Heart right ventricle (tissue), 16 donors: Measurements from ENCODE around the gene PLCB1. TPM values are rescaled to one million over a fixed set of nuclear protein-coding genes. Genes with fewer than 3 reads are reported as not detected.

Experiments used
- ATAC-seq, 8 donors: fragments of 200-7000 bp; cut with Tn5 transposase; one replicate each; pipeline ENCODE4 v1.9.1; 2020; ENCODE audit warnings: mild to moderate bottlenecking in 8 of 8, moderate library complexity in 8 of 8, moderate number of reproducible peaks in 1 of 8
- DNase-seq, 2 donors: peaks; one replicate each; pipeline ENCODE4 v3.0.0-alpha.2; 2020
- H3K27ac ChIP-seq, 10 donors: fragments of 200-600 bp; sonication (generic) in 2 of 10; one replicate each; pipeline versions ENCODE4 v1.5.0 to v1.8.0; 2020 to 2022; ENCODE audit warnings: mild to moderate bottlenecking in 3 of 10
- H3K27me3 ChIP-seq, 7 donors: fragments of 200-600 bp; one replicate each; pipeline ENCODE4 v1.8.0; 2021 to 2022; ENCODE audit warnings: mild to moderate bottlenecking in 2 of 7
- H3K36me3 ChIP-seq, 9 donors: fragments of 200-600 bp; sonication (generic) in 1 of 9; one replicate each; pipeline versions ENCODE4 v1.5.0 to v1.8.0; 2020 to 2022; ENCODE audit warnings: mild to moderate bottlenecking in 2 of 9
- H3K4me1 ChIP-seq, 9 donors: fragments of 200-600 bp; sonication (generic) in 1 of 9; one replicate each; pipeline versions ENCODE4 v1.5.0 to v1.8.0; 2020 to 2022; ENCODE audit warnings: mild to moderate bottlenecking in 4 of 9
- H3K4me3 ChIP-seq, 10 donors: fragments of 200-600 bp; sonication (generic) in 2 of 10; one replicate each; pipeline versions ENCODE4 v1.5.0 to v1.8.0; 2020 to 2022; ENCODE audit warnings: mild to moderate bottlenecking in 7 of 10, moderate library complexity in 2 of 10
- H3K9me3 ChIP-seq, 11 donors: fragments of 200-600 bp in 10 of 11; sonication (generic) in 2 of 11; one replicate each; pipeline versions ENCODE4 v1.5.0 to v1.8.0; 2013 to 2022; ENCODE audit warnings: mild to moderate bottlenecking in 2 of 11, control low read depth in 1 of 11, moderate library complexity in 1 of 11
- CTCF ChIP-seq, 9 donors: fragments of 200-600 bp; sonication (generic) in 2 of 9; IDR thresholded peaks; one replicate each; pipeline versions ENCODE4 v1.5.0 to v1.8.0; 2021 to 2022; ENCODE audit warnings: antibody characterized with exemption in 9 of 9, mild to moderate bottlenecking in 5 of 9, moderate library complexity in 1 of 9
- WGBS, 2 donors: extraction: QIAGEN DNeasy Blood & Tissue Kit; methylation state at CpG; one replicate each; pipeline ENCODE4 v1.1.7; 2013; ENCODE audit warnings: inconsistent platforms in 1 of 2; 5-methylcytosine and 5-hydroxymethylcytosine counted together
- intact Hi-C, 10 donors: fragments of 100-400 bp; cut with DNase I; formaldehyde crosslinking; loops; one replicate each; pipeline versions ENCODE4 v1.11.1 to v1.14.2; 2022
- polyA plus RNA-seq, 2 donors: library from polyadenylated mRNA; stranded (reverse); fragments of 200-250 nt; gene quantifications; one replicate each; pipeline ENCODE4 v1.2.3, GENCODE V29; 2013
- total RNA-seq, 10 donors: library from RNA; stranded (reverse); fragmentation: NEBNext Ultra II Directional in 3 of 10; extraction: Animal tissue kit (Norgen Biotek cat#: 25700) in 3 of 10; gene quantifications; one replicate each; pipeline versions ENCODE4 v1.2.1 to v1.2.4, GENCODE V29; 2021 to 2023
- donor health status: Arrhythmogenic right ventricular cardiomyopathy.
- donor health status: ischemic (EF 13 %, LVEDD 7.1; RV severe dilation, severe dysfunction).
- donor health status: healthy with polysubstance abuse.
- donor health status: DM: no; HTN: yes; CAD: no.
- donor health status: DM: no; HTN: no; CAD: no.
- donor health status: ischemic (EF 25% LVEDD 6.9; RV normal size, moderate dysfunction).
- donor health status: ischemic (EF 25% LVEDD 5.7; RV mildly dilated, moderate dysfunction).
- donor health status: healthy.
- donor health status: DM: yes; HTN: yes; CAD: no.
- donor health status: Ischemic cardiomyopathy.
- donor health status: ischemic (EF 35%, LVEDD 5.7; RV mildly dilated, moderate dysfunction).
- donor health status: nonischemic (EF 11% LVEDD 7.7; RV severe dilation, severe dysfunction).
- donor health status: DM: yes; HTN: yes; CAD: no.
- donor health status: PGD.
- donor health status: ischemic (EF 29% LVEDD 5.4; RV normal size, mild dysfunction).
- donor health status: nonischemic (EF 23%, LVEDD 6.1; RV moderate dilation, normal function).

The PLCB1 gene
- total and polyA plus RNA-seq, 12 donors = 2.2 to 12.7 (median 7.1) TPM

GRCh38 chr20:8399947-8400346 is 267.9 kb downstream of the PLCB1 start:
- Histone ChIP-seq H3K9me3 (no peaks in the 10 kb centered on the region), H3K36me3 (no peaks in the 10 kb centered on the region), H3K27ac (no peak overlapping the region), H3K4me1 (peaks cover 0 to 22% (median 12%) of the 10 kb centered on the region in 9 donors), H3K4me3 (no peak overlapping the region), H3K27me3 (no peaks in the 10 kb centered on the region)
- peak in 4 of 8 donors; percentile 25 to 39 (median 36) for ATAC-seq
- DNase-seq = no peak
- TF ChIP-seq CTCF (IDR thresholded peaks at IDR 0.05) = no peak
- intact Hi-C loops = loop anchor here in 3 of 10 donors (5.0 to 10.0 kb wide), 3 partner anchors 315 to 358 kb away; no protein-coding TSS in a partner anchor

- no peaks in the 10 kb centered on the region for H3K9me3 ChIP-seq
- 78 to 79% methylated on average over 3 of the region's 3 CpGs for WGBS, 2 donors
- ATAC-seq = no peak
- no peaks in the 10 kb centered on the region for H3K36me3 ChIP-seq
- H3K27ac ChIP-seq = no peak overlapping the region
- intact Hi-C loops = loop anchor here in 1 of 10 donors (5.0 kb wide), 1 partner anchor 358 kb away; no protein-coding TSS in a partner anchor
- DNase-seq = no peak
- no peak for TF ChIP-seq CTCF (IDR thresholded peaks at IDR 0.05)
- H3K4me3 ChIP-seq = no peak overlapping the region
- no peaks in the 10 kb centered on the region for H3K27me3 ChIP-seq
- H3K4me1 ChIP-seq = peaks cover 0 to 21% (median 12%) of the 10 kb centered on the region in 9 donors
These were observed 268.4 kb downstream of the PLCB1 start for GRCh38 chr20:8400486-8400885.

- ATAC-seq = no peak
- intact Hi-C loops = loop anchor here in 1 of 10 donors (5.0 kb wide), 1 partner anchor 359 kb away; no protein-coding TSS in a partner anchor
- no peak for DNase-seq
These were observed 269.5 kb downstream of the PLCB1 start for GRCh38 chr20:8401556-8401955.

GRCh38 chr20:8402798-8403197 is 270.7 kb downstream of the PLCB1 start:
- H3K27ac ChIP-seq = no peak overlapping the region
- H3K9me3 ChIP-seq = no peaks in the 10 kb centered on the region
- H3K4me1 ChIP-seq = peaks cover 0 to 21% (median 12%) of the 10 kb centered on the region in 9 donors
- H3K36me3 ChIP-seq = no peaks in the 10 kb centered on the region
- H3K4me3 ChIP-seq = no peak overlapping the region
- intact Hi-C loops = loop anchor here in 1 of 10 donors (5.0 kb wide), 1 partner anchor 360 kb away; no protein-coding TSS in a partner anchor
- DNase-seq (no peak), ATAC-seq (no peak)
- 90 to 92% methylated on average over 1 of the region's 1 CpG for WGBS, 2 donors
- no peak for TF ChIP-seq CTCF (IDR thresholded peaks at IDR 0.05)
- no peaks in the 10 kb centered on the region for H3K27me3 ChIP-seq

More at GRCh38 chr20:8401556-8401955, 269.5 kb downstream of the PLCB1 start:
- H3K4me3 ChIP-seq = no peak overlapping the region
- H3K9me3 ChIP-seq = no peaks in the 10 kb centered on the region
- TF ChIP-seq CTCF (IDR thresholded peaks at IDR 0.05) = no peak
- H3K27me3 ChIP-seq = no peaks in the 10 kb centered on the region
- H3K4me1 ChIP-seq = peaks cover 0 to 21% (median 12%) of the 10 kb centered on the region in 9 donors
- H3K36me3 ChIP-seq = no peaks in the 10 kb centered on the region
- no peak overlapping the region for H3K27ac ChIP-seq
